Keratinocyte (primary cell): ENCODE measurements around the gene DENND10.

Experiments used
- CTCF ChIP-seq, 3 experiments: IDR thresholded peaks in 1 of 3; conservative IDR thresholded peaks in 1 of 3; optimal IDR thresholded peaks in 1 of 3; 2 replicates in 2 of 3; 3 replicates in 1 of 3; pipeline versions ENCODE3 to v1.5.1; 2011; ENCODE audit warnings: low read length in 3 of 3, mild to moderate bottlenecking in 3 of 3, moderate library complexity in 2 of 3, control low read depth in 1 of 3, inconsistent platforms in 1 of 3; ENCODE audit not compliant: insufficient read depth in 2 of 3; ENCODE audit errors: extremely low read depth in 1 of 3
- EZH2 ChIP-seq: IDR thresholded peaks from one replicate; pipeline ENCODE4 v1.6.1; 2012; ENCODE audit warnings: inconsistent platforms, mild to moderate bottlenecking, low read length, moderate library complexity

GRCh38 chr10:119153661-119154060 lies 49.7 kb downstream of the DENND10 start:
- no peak for TF ChIP-seq CTCF (optimal IDR thresholded peaks at IDR 0.05 in 1 of 3, IDR thresholded peaks at IDR 0.05 in 1 of 3, conservative IDR thresholded peaks at IDR 0.05 in 1 of 3; ENCODE audit: extremely low read depth in 1 of 3, insufficient read depth in 2 of 3, low read length in 3 of 3)
- no peak for TF ChIP-seq EZH2
